Measurements from ENCODE around the gene P2RY6. TPM values are rescaled to one million over a fixed set of nuclear protein-coding genes. Genes with fewer than 3 reads are reported as not detected.
A peak's percentile ranks its signal among the peaks of the same experiment; 100 is the strongest.

The P2RY6 gene
- total and polyA plus RNA-seq, 2 of the 8 experiments (the other 6 are each of a cell fraction or from before 2014, with no cell fraction given): 0.15 TPM; not detected in 1

DNA sequence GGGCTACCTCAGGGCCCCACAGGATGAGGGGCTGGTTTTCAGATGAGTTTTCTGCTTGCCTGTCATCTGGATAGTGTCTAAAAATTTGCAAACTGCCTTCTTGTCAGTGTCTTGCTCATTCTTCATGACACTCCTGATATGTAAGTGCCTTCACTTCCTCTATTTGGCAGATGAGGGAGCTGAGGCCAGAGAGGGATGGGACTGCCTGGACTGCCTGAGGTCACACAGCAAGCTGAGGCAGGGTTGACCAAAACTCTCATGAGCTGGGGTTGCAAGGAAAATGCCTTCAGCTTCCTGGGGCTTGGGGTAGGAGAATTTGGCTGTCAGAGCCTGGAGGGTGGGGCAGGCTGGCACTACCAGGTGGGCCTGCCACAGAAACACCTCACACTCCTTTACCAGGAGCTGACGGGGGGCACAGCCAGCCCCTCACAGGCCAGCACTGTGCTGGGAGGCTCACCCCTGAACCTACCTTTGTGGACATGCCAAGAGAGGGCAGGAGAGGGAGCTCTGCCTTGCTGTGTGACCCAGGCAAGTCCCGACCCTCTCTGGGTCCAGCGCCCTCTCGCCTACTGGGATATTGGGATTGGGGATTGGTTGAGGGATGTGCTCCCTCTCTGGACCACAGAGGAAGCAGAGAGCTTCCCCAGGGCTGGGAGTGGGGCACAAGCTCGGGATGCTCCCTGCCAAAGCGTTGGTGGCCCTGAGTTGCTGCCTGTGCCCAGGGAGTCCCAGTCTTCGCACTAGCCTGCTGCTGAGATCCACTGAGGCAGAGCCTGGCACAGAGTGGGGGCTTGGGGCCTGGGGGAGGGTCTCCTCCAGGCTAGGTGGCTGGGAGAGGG is 1.9 kb upstream of the P2RY6 start:
- no peak for DNase-seq (ENCODE audit: low read depth in 1 of 2, low spot score in 2 of 2)
- 0 out of 2 replicates have a peak, but pooled peaks cover 3% of the 10 kb centered on the region for H3K79me1 ChIP-seq (ENCODE audit: low read depth, low read length)
- no peak overlapping the region for H3K56ac ChIP-seq (replicated peaks; ENCODE audit: insufficient read length, low read depth, low read length)
- no peak overlapping the region for H3K4me3 ChIP-seq (ENCODE audit: extremely low read depth in 1 of 4, insufficient read depth in 2 of 4, low read depth in 3 of 4, low read length in 4 of 4)
- H3K4me1 ChIP-seq (replicated peaks in 1 of 4; ENCODE audit: control insufficient read depth in 3 of 4, insufficient read depth in 4 of 4, low read length in 3 of 4): peaks cover 0 to 15% (median 9%) of the 10 kb centered on the region in 4 experiments; a peak in 5 of 7 replicates
- no peak overlapping the region for H3K14ac ChIP-seq (ENCODE audit: insufficient read length)
- no peak for FAIRE-seq
- peak overlapping the region; percentile 49 for H4K91ac ChIP-seq (replicated peaks; ENCODE audit: insufficient read length, low read length)
- H2BK15ac ChIP-seq (ENCODE audit: low read length): 0 out of 2 replicates have a peak overlapping the region, but pooled peaks have one; percentile 74
- no peak overlapping the region; a peak in 1 of 7 replicates for H3K9ac ChIP-seq (replicated peaks in 1 of 4; ENCODE audit: extremely low read depth in 1 of 4, low read depth in 3 of 4, low read length in 3 of 4)
- no peak overlapping the region for H3K27ac ChIP-seq (ENCODE audit: low read depth, low read length)
- H2BK20ac ChIP-seq (ENCODE audit: low read length): no peak overlapping the region
- no peak overlapping the region for H3K4ac ChIP-seq (replicated peaks; ENCODE audit: insufficient read length, low read depth, low read length)
- H2AFZ ChIP-seq (ENCODE audit: low read length): no peak overlapping the region
- no peaks in the 10 kb centered on the region for H3K36me3 ChIP-seq (ENCODE audit: control insufficient read depth in 2 of 4, insufficient read depth in 4 of 4, low read length in 3 of 4)
- POLR2A ChIA-PET (ENCODE audit: partially characterized antibody): interaction anchor here (1.7 kb wide), 1 partner anchor 27 kb away, joined by 3 read pairs; no protein-coding TSS in a partner anchor
- H2AK5ac ChIP-seq (ENCODE audit: low read depth, low read length): no peak overlapping the region
- H2BK5ac ChIP-seq (ENCODE audit: low read depth, low read length): peak overlapping the region; percentile 48
- CTCF ChIA-PET (ENCODE audit: partially characterized antibody): interaction anchor here (0.6 to 16.5 kb wide), 17 partner anchors 8 to 438 kb away, joined by 3 to 173 read pairs (median 3); no protein-coding TSS in a partner anchor
- no peak overlapping the region for H4K5ac ChIP-seq (ENCODE audit: insufficient read length, low read depth, low read length)
- 0 out of 2 replicates have a peak overlapping the region, but pooled peaks have one; percentile 12 for H4K8ac ChIP-seq (ENCODE audit: extremely low read depth, insufficient read depth, low read length)
- peak overlapping the region in 1 of 2 experiments; percentile 16; a peak in 1 of 4 replicates for H3K4me2 ChIP-seq (ENCODE audit: insufficient read depth in 1 of 2, low read depth in 2 of 2, low read length in 2 of 2)
- H2BK12ac ChIP-seq (ENCODE audit: low read depth, low read length): peak overlapping the region; percentile 53; the same call in 1 of the 2 replicates
- H3K27me3 ChIP-seq (replicated peaks in 1 of 4; ENCODE audit: control insufficient read depth in 3 of 4, extremely low read depth in 1 of 4, insufficient read depth in 3 of 4, low read length in 3 of 4): peaks cover 0 to 5% (median 2%) of the 10 kb centered on the region in 4 experiments; a peak in 4 of 7 replicates
- 84% methylated on average over 7 of the region's 7 CpGs; no CpG with 5 or more reads in 1 of the 2 experiments for WGBS, 2 experiments (ENCODE audit: extremely low coverage in 1 of 2, insufficient coverage in 1 of 2, insufficient read length in 1 of 2, insufficient replicate concordance in 2 of 2, low coverage in 1 of 2, low lambda C conversion rate in 2 of 2, missing lambda C conversion rate in 1 of 2)
- H3K23ac ChIP-seq (ENCODE audit: insufficient read length): no peak overlapping the region
- TF ChIP-seq USF2 (IDR thresholded peaks at IDR 0.05; ENCODE audit: low read length): no peak
- peak; percentile 70; the same call in 1 of the 2 replicates for TF ChIP-seq RBBP5 (IDR thresholded peaks at IDR 0.05; ENCODE audit: borderline replicate concordance, low read depth, low read length)
- TF ChIP-seq, protein P1, sequence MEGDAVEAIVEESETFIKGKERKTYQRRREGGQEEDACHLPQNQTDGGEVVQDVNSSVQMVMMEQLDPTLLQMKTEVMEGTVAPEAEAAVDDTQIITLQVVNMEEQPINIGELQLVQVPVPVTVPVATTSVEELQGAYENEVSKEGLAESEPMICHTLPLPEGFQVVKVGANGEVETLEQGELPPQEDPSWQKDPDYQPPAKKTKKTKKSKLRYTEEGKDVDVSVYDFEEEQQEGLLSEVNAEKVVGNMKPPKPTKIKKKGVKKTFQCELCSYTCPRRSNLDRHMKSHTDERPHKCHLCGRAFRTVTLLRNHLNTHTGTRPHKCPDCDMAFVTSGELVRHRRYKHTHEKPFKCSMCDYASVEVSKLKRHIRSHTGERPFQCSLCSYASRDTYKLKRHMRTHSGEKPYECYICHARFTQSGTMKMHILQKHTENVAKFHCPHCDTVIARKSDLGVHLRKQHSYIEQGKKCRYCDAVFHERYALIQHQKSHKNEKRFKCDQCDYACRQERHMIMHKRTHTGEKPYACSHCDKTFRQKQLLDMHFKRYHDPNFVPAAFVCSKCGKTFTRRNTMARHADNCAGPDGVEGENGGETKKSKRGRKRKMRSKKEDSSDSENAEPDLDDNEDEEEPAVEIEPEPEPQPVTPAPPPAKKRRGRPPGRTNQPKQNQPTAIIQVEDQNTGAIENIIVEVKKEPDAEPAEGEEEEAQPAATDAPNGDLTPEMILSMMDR (IDR thresholded peaks at IDR 0.05; ENCODE audit: control extremely low read depth in 1 of 3, insufficient read depth in 1 of 3, low read depth in 1 of 3, low read length in 3 of 3): peak in 2 of 3 experiments; percentile 1 to 10; a peak in 2 of 4 replicates
- no peaks in the 10 kb centered on the region for H3K23me2 ChIP-seq (ENCODE audit: low read depth, low read length)
- H4K20me1 ChIP-seq (replicated peaks in 1 of 2; ENCODE audit: control insufficient read depth in 1 of 2, insufficient read depth in 2 of 2, low read length in 2 of 2): peaks cover 0 to 1% of the 10 kb centered on the region in 2 experiments
- no peaks in the 10 kb centered on the region for H3K9me3 ChIP-seq (ENCODE audit: insufficient read depth in 2 of 2, low read depth in 1 of 2, low read length in 1 of 2)
- peak overlapping the region; percentile 75; the same call in 1 of the 2 replicates for H3K18ac ChIP-seq (ENCODE audit: extremely low read depth, low read length)
- H2BK120ac ChIP-seq (replicated peaks; ENCODE audit: low read depth, low read length): no peak overlapping the region
- H3K79me2 ChIP-seq (ENCODE audit: control insufficient read depth in 1 of 2, insufficient read depth in 2 of 2, low read length in 2 of 2): no peaks in the 10 kb centered on the region

Data from H1 (cell line).